GM12878 (cell line): ENCODE results near the gene KBTBD13. TPM values are rescaled to one million over a fixed set of nuclear protein-coding genes. Genes with fewer than 3 reads are reported as not detected.

ENCODE experiments used
- ATAC-seq: fragments of 200-7000 bp; cut with Tn5 transposase; 3 replicates; pipeline ENCODE4 v1.9.1; 2020; ENCODE audit warnings: mild to moderate bottlenecking, moderate library complexity
- BruUV-seq: library from RNA; stranded (reverse); fragments of 400-500 nt; replicated peaks from 2 replicates; lab custom pipeline; 2021; lab: Mats Ljungman, UMichigan
- CTCF ChIA-PET: fragments of 300-600 bp; sonication (Branson Sonifier 250); formaldehyde crosslinking; extraction: SDS; loops from one replicate; lab custom pipeline; 2021; ENCODE audit warnings: inconsistent platforms; lab: Yijun Ruan, JAX
- POLR2A ChIA-PET: fragments of 350-600 bp; formaldehyde crosslinking; extraction: SDS; loops from one replicate; lab custom pipeline; 2021; ENCODE audit warnings: inconsistent platforms; lab: Charles Lee
- RAD21 ChIA-PET: fragments of 300-600 bp; sonication (Branson Sonifier 250); formaldehyde crosslinking; loops from one replicate; lab custom pipeline; 2023; ENCODE audit warnings: antibody characterized with exemption; ENCODE audit not compliant: unreplicated experiment; lab: Charles Lee
- SMC1A ChIA-PET: fragments of 300-600 bp; sonication (Branson Sonifier 250); formaldehyde crosslinking; loops from one replicate; lab custom pipeline; 2023; ENCODE audit not compliant: unreplicated experiment, uncharacterized antibody; lab: Charles Lee
- DNase-seq: peaks from one replicate; pipeline ENCODE4 v3.0.0-alpha.2; 2011; ENCODE audit warnings: low read depth, low spot score
- FAIRE-seq: peaks from 3 replicates; lab custom pipeline; 2011; peaks lifted over from hg19 to GRCh38; lab: Jason Lieb, UNC
- H2AFZ ChIP-seq: 2 replicates; pipeline ENCODE4 v1.6.0; 2011; ENCODE audit warnings: low read depth, low read length, control low read depth; ENCODE audit not compliant: control insufficient read depth
- H3K27ac ChIP-seq: 2 replicates; pipeline ENCODE4 v1.5.1; 2011; ENCODE audit warnings: control low read depth; ENCODE audit not compliant: control insufficient read depth, insufficient read depth
- H3K27me3 ChIP-seq, 2 experiments: replicated peaks in 1 of 2; 2 replicates each; pipeline versions ENCODE4 v1.6.0 to v1.6.1; 2011; ENCODE audit warnings: low read length in 1 of 2; ENCODE audit not compliant: control insufficient read depth in 2 of 2, insufficient read depth in 2 of 2
- H3K36me3 ChIP-seq, 2 experiments: 2 replicates each; pipeline ENCODE4 v1.5.1; 2011; ENCODE audit warnings: low read length in 1 of 2; ENCODE audit not compliant: control insufficient read depth in 2 of 2, insufficient read depth in 2 of 2
- H3K4me1 ChIP-seq: 2 replicates; pipeline ENCODE4 v1.6.1; 2011; ENCODE audit warnings: mild to moderate bottlenecking, low read length, moderate library complexity, mixed read lengths; ENCODE audit not compliant: control insufficient read depth, insufficient read depth
- H3K4me2 ChIP-seq: 2 replicates; pipeline ENCODE4 v1.6.0; 2011; ENCODE audit warnings: control low read depth; ENCODE audit not compliant: control insufficient read depth, insufficient read depth
- H3K4me3 ChIP-seq: fragments of 200-600 bp; sonication (generic); 2 replicates; pipeline ENCODE4 v1.5.1; 2016
- H3K79me2 ChIP-seq: 2 replicates; pipeline ENCODE4 v1.6.0; 2011; ENCODE audit warnings: low read length; ENCODE audit not compliant: control insufficient read depth, insufficient read depth
- H3K9ac ChIP-seq: 2 replicates; pipeline ENCODE4 v1.8.0; 2011; ENCODE audit warnings: low read length, control low read depth, mixed read lengths; ENCODE audit not compliant: control insufficient read depth, insufficient read depth
- H3K9me3 ChIP-seq: replicated peaks from 3 replicates; pipeline ENCODE4 v1.5.1; 2011; ENCODE audit warnings: mild to moderate bottlenecking, low read length; ENCODE audit not compliant: control insufficient read depth, insufficient read depth
- H4K20me1 ChIP-seq: 2 replicates; pipeline ENCODE4 v1.6.0; 2011; ENCODE audit not compliant: control insufficient read depth, insufficient read depth
- ATF7 ChIP-seq: fragments of 450-650 bp; IDR thresholded peaks from 2 replicates; pipeline ENCODE4 v1.6.1; 2016; ENCODE audit warnings: low read depth, mild to moderate bottlenecking
- EED ChIP-seq: sonication (generic); IDR thresholded peaks from 2 replicates; pipeline ENCODE4 v1.6.1; 2016; ENCODE audit warnings: antibody characterized with exemption, low read depth
- GATAD2B ChIP-seq: fragments of 450-650 bp; conservative IDR thresholded peaks from 2 replicates; pipeline ENCODE4 v1.6.1; 2017; ENCODE audit warnings: low read depth, mild to moderate bottlenecking, moderate library complexity
- KLF5 ChIP-seq: fragments of 450-650 bp; IDR thresholded peaks from 2 replicates; pipeline ENCODE4 v1.6.1; 2014; ENCODE audit warnings: mild to moderate bottlenecking; ENCODE audit not compliant: partially characterized antibody
- MEF2B ChIP-seq: fragments of 450-650 bp; IDR thresholded peaks from 2 replicates; pipeline ENCODE4 v1.6.1; 2018; ENCODE audit warnings: mild to moderate bottlenecking, moderate library complexity; ENCODE audit not compliant: partially characterized antibody, poor library complexity, severe bottlenecking
- TARDBP ChIP-seq: IDR thresholded peaks from 2 replicates; pipeline ENCODE4 v1.6.1; 2016; ENCODE audit warnings: borderline replicate concordance
- ZZZ3 ChIP-seq: IDR thresholded peaks from 2 replicates; pipeline ENCODE4 v1.6.1; 2011; ENCODE audit warnings: low read depth; ENCODE audit not compliant: control insufficient read depth, insufficient read length
- WGBS: methylation state at CpG from one replicate; pipeline ENCODE4 v1.1.6; 2016; ENCODE audit warnings: low lambda C conversion rate; ENCODE audit not compliant: insufficient replicate concordance, insufficient coverage; ENCODE audit errors: missing lambda C conversion rate; 5-methylcytosine and 5-hydroxymethylcytosine counted together
- in situ Hi-C: fragments of 300-500 bp; cut with MboI; formaldehyde crosslinking; loops from 9 replicates; pipeline ENCODE4 v1.14.3; 2018; ENCODE audit warnings: mixed read lengths
- intact Hi-C: fragments of 100-400 bp; cut with micrococcal nuclease; formaldehyde crosslinking; loops from one replicate; pipeline ENCODE4 v1.14.2; 2022; ENCODE audit not compliant: unreplicated experiment
- polyA plus RNA-seq, 11 experiments: library from polyadenylated mRNA; depleted of rRNA in 4 of 11; unstranded in 6 of 11; stranded (reverse) in 5 of 11; fragments of >200 nt; fragmentation: Nextera tagmentation in 4 of 11; fragmentation: Illumina TruSeq in 1 of 11; extraction: Ambion mirVana in 4 of 11; extraction: Trizol in 1 of 11; gene quantifications; 1 replicate in 1 of 11; 2 replicates in 10 of 11; pipeline versions ENCODE4 v1.2.1 to v1.2.3, GENCODE V29; 2011 to 2016; ENCODE audit warnings: inconsistent platforms in 2 of 11, missing spikeins in 2 of 11, low read depth in 1 of 11
- total RNA-seq, 4 experiments: library from RNA; depleted of rRNA in 3 of 4; stranded (reverse); fragments of >200 nt in 3 of 4; fragmentation: Illumina TruSeq in 1 of 4; extraction: Trizol in 1 of 4; gene quantifications; 2 replicates each; pipeline versions ENCODE4 v1.2.1 to v1.2.3, GENCODE V29; 2013 to 2021

KBTBD13 gene
- total and polyA plus RNA-seq, 10 of the 15 experiments (the other 5 are each of a cell fraction or from before 2014, with no cell fraction given): 0.06 TPM; not detected in 9

DNA sequence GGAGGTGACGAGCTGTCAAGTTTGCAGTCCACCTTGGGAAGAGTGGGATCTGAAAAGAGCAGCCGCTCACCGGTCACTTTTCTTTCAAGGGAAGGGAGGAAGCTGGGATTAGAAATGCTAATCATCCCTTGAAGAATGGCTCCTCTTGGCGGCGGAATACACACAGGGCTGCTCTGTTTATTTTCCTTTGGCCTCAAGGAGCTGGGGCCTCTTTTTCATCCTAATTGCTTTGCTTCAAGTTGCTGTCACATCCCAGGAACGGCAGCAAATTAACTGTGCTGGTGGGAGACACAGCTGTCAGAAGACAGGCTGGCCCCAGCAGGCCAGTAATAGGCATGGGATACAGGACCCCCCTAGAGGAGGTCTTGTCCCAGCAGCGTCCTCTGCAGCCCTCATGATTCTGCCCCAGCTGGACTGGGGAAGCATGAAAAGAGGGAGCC lies 6.7 kb downstream of the KBTBD13 start:
- WGBS: 60% methylated on average over 7 of the region's 7 CpGs
- SMC1A ChIA-PET: interaction anchor here (0.7 to 1.3 kb wide), 2 partner anchors 22 to 30 kb away, joined by 3 read pairs; no protein-coding TSS in a partner anchor
- Histone ChIP-seq H3K36me3 (no peaks in the 10 kb centered on the region), H3K9ac (no peak overlapping the region)
- in situ Hi-C loops: no loop called here
- TF ChIP-seq MEF2B: no peak
- TF ChIP-seq GATAD2B: no peak
- TF ChIP-seq, all 136 proteins: peak for 0
- H3K4me1 ChIP-seq: no peaks in the 10 kb centered on the region
- no peak for ATAC-seq
- no peak for FAIRE-seq
- CTCF ChIA-PET: interaction anchor here (0.9 to 2.7 kb wide), 8 partner anchors 11 to 75 kb away, joined by 3 to 14 read pairs (median 3); no protein-coding TSS in a partner anchor
- DNase-seq: no peak
- no peaks in the 10 kb centered on the region for H3K79me2 ChIP-seq
- H3K27me3 ChIP-seq: peaks cover 0 to 6% of the 10 kb centered on the region in 2 experiments; a peak in 1 of 4 replicates
- POLR2A ChIA-PET: interaction anchor here (0.5 kb wide), 2 partner anchors 78 to 88 kb away, joined by 5 to 6 read pairs; no protein-coding TSS in a partner anchor
- H3K27ac ChIP-seq: no peak overlapping the region
- BruUV-seq: no TSS peak
- H2AFZ ChIP-seq: no peak overlapping the region
- intact Hi-C loops: loop anchor here (10.0 kb wide), 1 partner anchor 348 kb away; no protein-coding TSS in a partner anchor
- no peak overlapping the region for H3K4me2 ChIP-seq
- H4K20me1 ChIP-seq: peaks cover 3% of the 10 kb centered on the region; the same call in 1 of the 2 replicates
- H3K4me3 ChIP-seq: no peak overlapping the region
- RAD21 ChIA-PET: no interaction called here
- no peaks in the 10 kb centered on the region for H3K9me3 ChIP-seq

DNA sequence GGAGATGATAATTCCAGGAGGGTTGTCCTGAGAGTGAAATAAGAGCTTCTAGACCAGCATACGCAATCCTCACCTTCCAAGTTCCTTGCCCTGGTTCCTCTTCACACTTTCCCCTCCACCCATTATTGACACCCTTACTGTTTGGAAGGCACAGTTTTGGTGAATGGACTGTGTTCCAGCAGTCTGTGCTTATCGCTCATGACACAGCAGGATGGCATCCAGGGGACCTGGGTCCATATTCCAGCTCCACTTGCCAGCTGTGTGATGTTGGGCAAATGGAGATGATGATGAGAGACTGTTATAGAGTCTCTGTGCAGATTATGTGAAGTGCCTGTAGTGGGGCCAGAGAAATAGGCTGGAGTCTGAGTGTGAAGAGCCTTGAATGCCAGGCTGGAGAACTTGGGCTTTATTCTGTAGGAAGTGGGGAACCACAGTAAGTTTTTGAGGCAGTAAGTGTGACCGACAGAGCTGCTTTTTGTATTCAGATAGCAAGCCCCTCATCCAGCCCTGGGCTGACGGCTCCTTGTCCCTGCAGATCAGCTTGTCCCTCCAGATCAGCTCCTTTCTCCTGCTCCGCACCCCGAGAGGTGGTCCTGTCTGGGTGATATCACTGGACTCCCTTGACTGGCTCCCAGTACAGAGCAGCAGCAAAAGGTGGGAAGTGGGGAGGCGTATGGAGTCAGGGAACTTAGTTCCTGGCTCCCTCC lies 8.1 kb downstream of the KBTBD13 start:
- ChIA-PET SMC1A (interaction anchor here (0.7 to 1.3 kb wide), 2 partner anchors 31 to 33 kb away, joined by 3 read pairs; no protein-coding TSS in a partner anchor), CTCF (interaction anchor here (0.7 to 2.7 kb wide), 3 partner anchors 30 to 54 kb away, joined by 3 to 14 read pairs (median 3); no protein-coding TSS in a partner anchor), RAD21 (interaction anchor here (0.9 to 1.3 kb wide), 2 partner anchors 41 to 51 kb away, joined by 3 to 4 read pairs; no protein-coding TSS in a partner anchor), POLR2A (no interaction called here)
- H3K36me3 ChIP-seq: no peaks in the 10 kb centered on the region
- H3K9me3 ChIP-seq: no peaks in the 10 kb centered on the region
- intact Hi-C loops (loop anchor here (10.0 kb wide), 1 partner anchor 350 kb away; no protein-coding TSS in a partner anchor), in situ Hi-C loops (no loop called here)
- 51% methylated on average over 7 of the region's 7 CpGs for WGBS
- BruUV-seq: no TSS peak
- peaks cover 0 to 6% of the 10 kb centered on the region in 2 experiments; a peak in 1 of 4 replicates for H3K27me3 ChIP-seq
- no peak overlapping the region for H2AFZ ChIP-seq
- H3K4me3 ChIP-seq: no peak overlapping the region
- H3K9ac ChIP-seq: no peak overlapping the region
- H3K27ac ChIP-seq: no peak overlapping the region
- H3K4me2 ChIP-seq: no peak overlapping the region
- FAIRE-seq (no peak), ATAC-seq (no peak), DNase-seq (no peak)
- no peak for TF ChIP-seq EED
- TF ChIP-seq ZZZ3: no peak
- no peak for TF ChIP-seq KLF5
- no peak for TF ChIP-seq TARDBP
- no peak for TF ChIP-seq ATF7
- no peaks in the 10 kb centered on the region for H3K4me1 ChIP-seq
- H3K79me2 ChIP-seq: no peaks in the 10 kb centered on the region
- peaks cover 3% of the 10 kb centered on the region; the same call in 1 of the 2 replicates for H4K20me1 ChIP-seq
